SU-DHL-6 (cell line): ENCODE data around the gene TBL1X.

Source experiments
- CTCF ChIP-seq: fragments of 200-600 bp; sonication (generic); IDR thresholded peaks from one replicate; pipeline ENCODE4 v1.5.1; 2017; ENCODE audit warnings: antibody characterized with exemption, mild to moderate bottlenecking, low read length, moderate library complexity; ENCODE audit not compliant: insufficient read depth, poor library complexity, severe bottlenecking
- EZH2phosphoT487 ChIP-seq: fragments of 200-600 bp; sonication (generic), shearing (Covaris generic); conservative IDR thresholded peaks from 2 replicates; pipeline ENCODE4 v1.6.1; 2018; ENCODE audit warnings: mild to moderate bottlenecking, antibody characterized with exemption, low read length, moderate library complexity, mixed read lengths

- no peak for TF ChIP-seq EZH2phosphoT487
- no peak for TF ChIP-seq CTCF
Measured at GRCh38 chrX:9525511-9526248, 60.8 kb downstream of the TBL1X start.
